Activated CD8-positive, alpha-beta memory T cell treated with anti-CD3 and anti-CD28 coated beads, Interleukin-2, amount 10 ng/mL, durations not matched to agents 7 days and 5 days (primary cell): ENCODE data around the gene JAKMIP1. TPM values are rescaled to one million over a fixed set of nuclear protein-coding genes. Genes with fewer than 3 reads are reported as not detected.

Source experiments
- ATAC-seq: fragments of 150-1000 bp; cut with Tn5 transposase; one replicate; pipeline ENCODE4 v1.10.0; 2021; ENCODE audit warnings: moderate library complexity
- CTCF ChIA-PET: fragments of 350-600 bp; sonication (Branson Sonifier 250); formaldehyde crosslinking; loops from one replicate; lab custom pipeline; 2021; ENCODE audit warnings: antibody characterized with exemption; lab: Charles Lee
- DNase-seq: peaks from one replicate; pipeline ENCODE4 v3.0.0-alpha.2; 2020
- H3K27ac Mint-ChIP-seq: one replicate; pipeline ENCODE4 v1.8.0; 2021; ENCODE audit warnings: mild to moderate bottlenecking, mixed read lengths
- H3K27me3 Mint-ChIP-seq: one replicate; pipeline ENCODE4 v1.8.0; 2021; ENCODE audit warnings: mixed read lengths
- H3K36me3 Mint-ChIP-seq: one replicate; pipeline ENCODE4 v1.8.0; 2021; ENCODE audit warnings: mild to moderate bottlenecking, mixed read lengths
- H3K4me1 Mint-ChIP-seq: one replicate; pipeline ENCODE4 v1.8.0; 2021; ENCODE audit warnings: mixed read lengths
- H3K4me3 Mint-ChIP-seq: one replicate; pipeline ENCODE4 v1.8.0; 2021; ENCODE audit warnings: mild to moderate bottlenecking, moderate library complexity, mixed read lengths
- H3K9me3 Mint-ChIP-seq: one replicate; pipeline ENCODE4 v1.8.0; 2022; ENCODE audit warnings: low read depth, mixed read lengths
- total RNA-seq, 2 experiments: library from RNA; stranded (reverse); gene quantifications; one replicate each; pipeline ENCODE4 v1.2.3, GENCODE V29; 2021

Gene JAKMIP1
- total RNA-seq, 2 experiments from 2014 or later = 41.7 to 57.8 TPM

DNA sequence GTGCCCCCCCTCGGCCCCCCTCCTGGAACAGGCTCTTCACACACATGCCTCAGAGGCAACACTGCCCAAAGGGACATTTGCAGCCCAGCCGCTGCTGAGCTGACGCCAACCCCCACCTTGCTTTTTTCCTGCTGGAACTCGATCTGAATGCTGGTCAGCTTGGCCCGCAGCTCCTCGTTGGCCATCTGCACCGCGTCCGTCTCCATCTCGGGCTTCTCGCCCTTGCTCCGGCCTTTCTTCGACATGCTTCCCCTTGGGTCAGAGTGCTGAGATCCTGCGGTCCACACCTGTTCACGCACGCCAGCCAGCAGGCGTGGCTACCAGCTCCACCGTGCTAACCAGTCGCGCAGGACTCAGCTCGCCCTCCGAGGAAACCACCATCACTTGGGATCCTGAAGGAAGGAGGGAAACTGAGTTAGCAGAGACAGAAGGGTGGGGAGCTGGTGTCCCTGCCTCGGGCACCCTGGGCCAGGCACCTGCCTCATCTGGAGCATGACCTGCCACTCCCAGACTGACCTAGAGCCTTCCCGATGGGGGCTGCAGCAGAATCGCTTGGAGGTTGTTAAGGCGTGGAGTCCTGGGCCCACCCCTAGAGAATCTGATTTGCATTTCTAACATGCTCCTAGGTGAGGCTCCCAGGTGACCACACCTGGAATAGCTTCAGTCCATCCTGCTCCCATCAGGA lies 87.6 kb downstream of the JAKMIP1 start:
- Mint-ChIP-seq H3K27ac (no peak overlapping the region), H3K27me3 (no peaks in the 10 kb centered on the region), H3K4me1 (peaks cover 29% of the 10 kb centered on the region), H3K36me3 (peaks cover 24% of the 10 kb centered on the region), H3K9me3 (no peaks in the 10 kb centered on the region), H3K4me3 (no peak overlapping the region)
- CTCF ChIA-PET = no interaction called here
- no peak for DNase-seq
- no peak for ATAC-seq

DNA sequence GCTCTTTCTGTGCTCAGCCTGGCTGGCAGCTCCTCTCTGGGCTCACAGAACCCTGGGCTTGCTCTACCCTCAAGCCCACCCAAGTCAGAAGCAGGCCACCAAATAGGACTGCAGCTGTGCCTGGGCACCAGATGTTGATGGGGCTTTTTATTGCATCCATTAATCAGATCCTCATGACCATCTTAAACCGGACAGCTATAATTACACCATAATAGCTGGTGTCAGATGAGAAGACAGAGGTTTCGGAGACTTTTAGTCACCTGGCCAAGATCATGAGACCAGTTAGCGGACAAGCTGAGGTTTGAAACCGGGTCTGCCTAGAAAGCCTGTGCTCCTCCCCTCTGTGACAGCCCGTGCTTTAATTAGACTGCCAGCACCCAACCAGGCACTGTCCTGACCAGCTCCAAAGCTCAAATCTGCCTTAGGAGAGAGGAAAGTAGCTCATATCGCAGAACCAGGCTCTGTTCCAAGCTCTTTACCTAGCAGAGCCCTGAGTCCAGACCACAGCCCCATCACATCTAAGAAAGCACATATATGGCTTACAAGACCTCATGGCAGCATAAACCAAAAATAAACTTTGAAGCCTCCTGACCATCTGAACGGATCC lies 88.9 kb downstream of the JAKMIP1 start:
- Mint-ChIP-seq H3K27me3 (no peaks in the 10 kb centered on the region), H3K27ac (no peak overlapping the region), H3K9me3 (no peaks in the 10 kb centered on the region), H3K4me3 (no peak overlapping the region), H3K4me1 (peaks cover 28% of the 10 kb centered on the region), H3K36me3 (peaks cover 35% of the 10 kb centered on the region)
- ATAC-seq (no peak), DNase-seq (no peak)
- CTCF ChIA-PET = interaction anchor here (1.7 kb wide), 1 partner anchor 139 kb away, joined by 5 read pairs; no protein-coding TSS in a partner anchor

DNA sequence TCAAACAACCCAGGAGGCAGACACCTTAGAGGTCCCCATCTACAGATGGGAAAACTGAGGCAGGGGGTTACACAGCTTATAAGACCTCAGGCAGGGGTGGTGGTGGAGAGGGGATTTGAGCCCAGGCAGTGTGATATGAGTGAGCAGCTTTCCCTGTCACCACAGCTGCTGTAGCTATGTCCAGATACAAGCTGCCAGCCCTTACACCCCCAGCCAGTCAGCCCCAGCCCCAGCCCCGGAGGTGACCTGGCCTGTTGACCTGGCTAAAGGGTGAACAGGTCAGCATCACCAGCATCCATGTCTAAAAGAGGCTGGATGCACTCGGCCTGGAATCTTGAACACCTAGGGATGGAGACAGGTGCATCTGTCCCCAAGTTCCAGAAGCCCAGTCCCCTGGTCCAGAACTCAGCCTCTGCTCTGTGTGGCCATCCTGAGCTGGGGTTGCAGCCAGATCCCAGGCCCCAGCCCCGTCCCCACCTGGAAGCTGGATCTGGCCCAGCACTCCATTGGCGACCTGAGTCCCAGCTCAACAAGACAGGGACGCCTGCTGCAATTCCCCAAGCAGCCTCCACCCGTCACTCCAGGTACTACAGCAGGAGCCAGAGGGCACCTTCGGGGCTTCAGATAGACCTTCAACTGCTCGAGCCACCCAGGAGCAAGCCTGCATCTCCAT lies 89.5 kb downstream of the JAKMIP1 start:
- CTCF ChIA-PET = interaction anchor here (1.7 kb wide), 1 partner anchor 139 kb away, joined by 5 read pairs; no protein-coding TSS in a partner anchor
- ATAC-seq (no peak), DNase-seq (no peak)
- H3K9me3 Mint-ChIP-seq = no peaks in the 10 kb centered on the region
- H3K36me3 Mint-ChIP-seq = peaks cover 39% of the 10 kb centered on the region
- peaks cover 25% of the 10 kb centered on the region for H3K4me1 Mint-ChIP-seq
- H3K4me3 Mint-ChIP-seq = no peak overlapping the region
- H3K27ac Mint-ChIP-seq = no peak overlapping the region
- H3K27me3 Mint-ChIP-seq = no peaks in the 10 kb centered on the region

DNA sequence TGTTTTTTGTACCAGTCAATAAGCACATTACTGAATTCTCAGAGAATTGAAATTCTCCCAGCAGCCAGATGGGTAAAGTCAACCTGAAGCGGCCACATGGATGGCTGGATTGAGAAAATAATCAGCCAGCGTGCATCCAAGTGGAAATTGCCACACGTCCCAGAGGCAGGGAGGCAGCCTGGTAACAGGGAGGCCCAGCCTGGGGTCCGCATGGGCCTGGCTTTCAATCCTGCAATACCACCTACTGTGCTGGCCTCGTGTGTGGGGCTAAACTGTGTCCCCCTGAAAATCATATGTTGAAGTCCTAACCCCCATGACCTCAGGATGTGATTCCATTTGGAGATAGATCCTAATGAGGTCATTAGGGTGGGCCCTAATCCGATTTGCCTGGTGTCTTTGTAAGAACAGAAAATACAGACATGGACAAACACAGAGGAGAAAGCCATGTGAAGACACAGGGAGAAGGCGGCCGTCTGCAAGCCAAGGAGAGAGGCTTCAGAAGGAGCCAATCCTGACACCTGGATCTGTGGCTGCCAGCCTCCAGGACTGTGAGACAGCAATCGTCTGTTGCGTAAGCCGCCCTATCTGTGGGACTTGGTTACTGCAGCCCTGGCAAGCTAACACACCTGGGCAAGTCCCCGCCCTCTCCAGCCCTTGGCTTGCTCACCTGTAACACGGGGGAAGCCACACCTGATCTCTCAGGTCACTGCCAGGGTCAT lies 90.3 kb downstream of the JAKMIP1 start:
- no peak overlapping the region for H3K4me3 Mint-ChIP-seq
- CTCF ChIA-PET = no interaction called here
- no peak for ATAC-seq
- no peak overlapping the region for H3K27ac Mint-ChIP-seq
- no peaks in the 10 kb centered on the region for H3K27me3 Mint-ChIP-seq
- H3K36me3 Mint-ChIP-seq = peaks cover 42% of the 10 kb centered on the region
- H3K9me3 Mint-ChIP-seq = no peaks in the 10 kb centered on the region
- H3K4me1 Mint-ChIP-seq = peaks cover 20% of the 10 kb centered on the region
- no peak for DNase-seq

DNA sequence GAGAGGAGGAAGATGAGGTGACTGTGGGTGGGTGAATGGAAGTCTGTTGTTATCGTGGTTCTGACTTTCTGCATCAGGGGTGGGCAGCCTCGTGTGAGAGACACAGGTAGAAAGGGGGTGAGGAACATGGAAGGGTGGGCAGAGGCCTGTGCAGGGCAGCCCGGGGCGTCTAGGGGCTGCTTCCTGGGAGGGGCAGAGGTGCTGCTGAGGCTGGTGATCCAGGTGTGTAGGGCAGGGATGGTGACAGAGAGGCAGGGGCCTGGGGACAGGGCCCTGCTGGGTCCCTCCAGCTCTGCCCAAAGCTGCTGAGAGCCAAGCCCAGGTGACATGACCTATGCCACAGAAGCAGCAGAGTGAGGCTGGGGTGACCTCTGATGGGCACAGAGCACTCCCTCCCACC lies 92.5 kb downstream of the JAKMIP1 start:
- H3K4me1 Mint-ChIP-seq = no peaks in the 10 kb centered on the region
- no peak for ATAC-seq
- H3K9me3 Mint-ChIP-seq = no peaks in the 10 kb centered on the region
- H3K27ac Mint-ChIP-seq = no peak overlapping the region
- H3K36me3 Mint-ChIP-seq = peaks cover 50% of the 10 kb centered on the region
- H3K4me3 Mint-ChIP-seq = no peak overlapping the region
- no peak for DNase-seq
- CTCF ChIA-PET = interaction anchor here (1.2 kb wide), 1 partner anchor 143 kb away, joined by 4 read pairs; no protein-coding TSS in a partner anchor
- no peaks in the 10 kb centered on the region for H3K27me3 Mint-ChIP-seq

DNA sequence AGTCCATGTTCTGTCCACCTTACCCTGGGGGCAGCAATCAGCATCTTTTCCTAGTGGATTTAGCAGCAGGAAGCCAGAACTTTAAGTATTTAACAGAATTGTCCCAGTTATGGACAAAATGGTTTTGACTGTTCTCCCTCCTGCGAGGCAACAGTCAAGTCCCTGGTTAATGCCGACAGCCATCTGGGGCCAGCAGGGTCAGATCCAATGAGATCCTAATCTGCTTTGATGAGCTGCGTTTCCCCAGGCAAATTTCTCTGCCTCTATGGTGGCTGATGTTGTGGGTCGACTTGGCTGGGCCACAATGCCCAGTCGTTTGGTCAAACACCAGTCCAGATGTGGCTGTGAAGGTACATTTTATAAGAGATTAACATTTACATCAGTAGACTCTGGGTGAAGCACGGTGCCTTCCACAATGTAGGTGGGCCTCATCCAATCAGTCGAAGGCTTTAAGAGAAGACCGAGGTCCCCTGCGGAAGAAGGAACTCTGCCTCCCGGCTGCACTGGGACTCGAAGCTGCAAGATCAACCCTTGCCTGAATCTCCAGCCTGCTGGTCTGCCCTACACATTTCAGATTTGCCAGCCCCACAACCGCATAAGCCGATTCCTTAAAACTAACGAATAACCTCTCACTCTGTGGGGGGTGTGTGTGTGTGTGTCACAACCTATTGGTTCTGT lies 93.1 kb downstream of the JAKMIP1 start:
- Mint-ChIP-seq H3K36me3 (peaks cover 48% of the 10 kb centered on the region), H3K27me3 (no peaks in the 10 kb centered on the region), H3K4me3 (no peak overlapping the region), H3K4me1 (no peaks in the 10 kb centered on the region), H3K9me3 (no peaks in the 10 kb centered on the region), H3K27ac (no peak overlapping the region)
- DNase-seq = no peak
- CTCF ChIA-PET = interaction anchor here (1.2 kb wide), 1 partner anchor 143 kb away, joined by 4 read pairs; no protein-coding TSS in a partner anchor
- ATAC-seq = no peak

DNA sequence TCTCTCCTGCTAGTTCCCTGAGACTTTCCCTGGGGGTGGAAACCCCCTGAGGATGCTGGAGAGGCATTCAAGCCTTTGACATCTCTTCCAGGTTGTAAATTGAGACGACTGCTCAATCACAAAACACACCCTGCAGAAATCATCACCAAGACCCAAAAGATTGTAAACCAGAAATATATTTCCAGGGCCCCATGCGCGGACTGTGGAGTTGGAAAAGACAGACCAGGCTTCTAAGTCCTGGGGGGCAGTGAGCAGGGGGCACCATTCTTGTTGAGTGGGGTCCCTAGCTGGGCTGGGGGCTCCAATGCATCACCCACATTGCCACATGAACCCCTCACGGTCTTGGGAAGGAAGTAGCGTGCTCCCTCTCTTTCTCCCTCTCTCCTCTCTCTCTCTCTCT lies 94.2 kb downstream of the JAKMIP1 start:
- Mint-ChIP-seq H3K4me1 (no peaks in the 10 kb centered on the region), H3K9me3 (no peaks in the 10 kb centered on the region), H3K27ac (no peak overlapping the region), H3K4me3 (no peak overlapping the region), H3K36me3 (peaks cover 57% of the 10 kb centered on the region), H3K27me3 (no peaks in the 10 kb centered on the region)
- CTCF ChIA-PET = no interaction called here
- ATAC-seq = no peak
- no peak for DNase-seq

DNA sequence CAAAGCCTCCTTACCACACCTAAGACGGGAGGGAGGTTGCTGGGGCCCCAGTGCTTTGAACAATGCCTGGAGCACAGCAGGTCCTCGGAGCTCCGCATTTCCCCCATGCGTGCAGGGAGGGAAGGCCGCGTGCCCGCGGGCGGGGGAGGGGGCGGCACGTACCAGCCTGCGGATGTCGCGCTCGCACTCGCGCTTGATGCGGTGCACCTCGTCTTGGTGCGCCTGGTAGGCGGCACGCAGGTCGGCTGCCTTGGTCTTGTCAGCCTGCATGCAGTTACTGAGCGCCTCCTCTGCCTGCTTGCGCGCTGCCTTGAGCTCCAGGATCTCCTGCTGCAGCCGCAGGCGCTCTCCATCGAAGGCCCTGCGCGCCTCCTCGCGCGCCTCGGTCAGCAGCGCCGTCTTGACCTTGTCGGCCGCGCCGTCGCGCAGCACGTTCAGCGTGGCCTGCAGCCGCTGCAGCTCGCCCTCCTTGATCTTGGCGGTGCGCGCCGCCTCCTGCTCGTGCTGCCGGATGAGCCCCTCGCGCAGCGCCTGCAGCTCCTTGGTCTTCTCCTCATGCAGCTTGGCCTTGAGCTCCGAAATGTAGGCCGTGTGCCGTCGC lies 94.9 kb downstream of the JAKMIP1 start:
- Mint-ChIP-seq H3K9me3 (no peaks in the 10 kb centered on the region), H3K4me1 (no peaks in the 10 kb centered on the region), H3K4me3 (no peak overlapping the region), H3K27me3 (no peaks in the 10 kb centered on the region), H3K36me3 (peaks cover 61% of the 10 kb centered on the region), H3K27ac (no peak overlapping the region)
- ATAC-seq (no peak), DNase-seq (no peak)
- CTCF ChIA-PET = no interaction called here

DNA sequence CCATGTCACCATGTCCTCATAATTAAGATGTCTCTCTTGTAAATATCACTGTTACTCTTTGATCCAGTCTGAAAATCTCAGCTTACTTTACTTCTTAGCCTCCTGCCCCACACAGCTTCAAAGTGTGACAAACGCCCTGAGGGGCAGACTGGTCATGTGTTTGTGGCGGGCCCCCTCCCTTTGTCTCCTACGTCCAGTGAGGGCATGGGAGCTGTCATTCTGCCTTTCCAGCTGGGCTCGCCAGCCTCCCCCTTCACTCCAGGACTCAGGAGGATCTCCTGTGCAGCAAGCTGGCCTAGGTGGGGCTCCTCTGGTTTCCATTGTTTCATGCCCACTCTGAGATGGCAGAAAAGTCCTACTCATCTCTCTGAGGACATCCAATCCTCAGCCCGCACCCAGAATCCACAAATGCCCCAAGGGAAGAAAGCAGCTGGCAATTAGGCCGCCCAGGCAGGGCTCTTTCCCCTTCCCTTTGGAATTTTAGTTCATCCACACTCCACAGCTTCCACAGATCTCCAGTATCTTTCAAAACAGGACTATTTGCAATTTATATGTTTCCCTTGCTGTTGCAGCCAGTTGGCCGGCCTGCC lies 95.7 kb downstream of the JAKMIP1 start:
- ATAC-seq (no peak), DNase-seq (no peak)
- H3K4me1 Mint-ChIP-seq = no peaks in the 10 kb centered on the region
- H3K36me3 Mint-ChIP-seq = peaks cover 61% of the 10 kb centered on the region
- H3K9me3 Mint-ChIP-seq = no peaks in the 10 kb centered on the region
- H3K27me3 Mint-ChIP-seq = no peaks in the 10 kb centered on the region
- H3K4me3 Mint-ChIP-seq = no peak overlapping the region
- no peak overlapping the region for H3K27ac Mint-ChIP-seq
- CTCF ChIA-PET = no interaction called here

DNA sequence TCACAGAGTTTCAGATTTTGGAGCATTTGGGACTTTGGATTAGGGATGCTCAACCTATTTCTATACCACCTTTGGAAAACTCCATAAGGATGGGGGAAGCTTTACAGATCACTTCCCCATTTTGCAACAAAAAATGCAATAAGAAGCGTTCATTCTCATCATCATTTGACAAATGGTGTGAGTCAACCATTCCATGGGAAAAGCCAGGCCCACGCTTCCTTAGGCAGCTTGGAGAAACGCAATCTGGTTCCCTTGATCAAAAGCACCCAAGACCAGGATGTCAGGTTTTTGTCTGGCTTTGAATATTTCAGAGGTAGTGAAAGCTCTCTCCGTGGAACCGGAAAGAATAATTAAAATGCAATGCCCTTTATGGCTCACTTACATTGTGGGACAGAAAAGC lies 102.8 kb downstream of the JAKMIP1 start:
- Mint-ChIP-seq H3K27ac (no peak overlapping the region), H3K9me3 (no peaks in the 10 kb centered on the region), H3K4me1 (peaks cover 18% of the 10 kb centered on the region), H3K27me3 (no peaks in the 10 kb centered on the region), H3K36me3 (peaks cover 27% of the 10 kb centered on the region), H3K4me3 (no peak overlapping the region)
- ATAC-seq (no peak), DNase-seq (no peak)
- CTCF ChIA-PET = interaction anchor here (1.4 kb wide), 1 partner anchor 99 kb away, joined by 3 read pairs; no protein-coding TSS in a partner anchor

DNA sequence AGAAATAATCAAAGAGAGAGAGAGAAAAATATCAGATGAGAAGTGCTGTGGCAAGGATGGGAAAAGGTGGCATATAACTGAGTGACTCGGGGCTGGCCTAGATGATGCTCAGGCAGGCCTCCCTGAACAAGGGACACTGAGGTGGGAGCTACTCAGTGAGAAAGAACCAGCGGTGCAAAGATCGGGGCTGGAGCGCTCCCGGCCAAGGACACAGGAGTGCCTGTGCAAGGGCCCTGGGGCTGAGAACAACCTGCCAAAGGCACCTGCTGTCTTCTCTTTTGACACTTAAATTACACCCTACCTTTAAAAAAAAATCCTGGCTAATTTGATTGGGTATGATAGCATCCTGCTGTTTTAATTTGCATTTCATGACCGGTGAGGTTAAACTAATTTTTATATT lies 104.5 kb downstream of the JAKMIP1 start:
- Mint-ChIP-seq H3K27me3 (no peaks in the 10 kb centered on the region), H3K4me3 (no peak overlapping the region), H3K4me1 (peaks cover 31% of the 10 kb centered on the region), H3K9me3 (no peaks in the 10 kb centered on the region), H3K36me3 (peaks cover 14% of the 10 kb centered on the region), H3K27ac (no peak overlapping the region)
- CTCF ChIA-PET = interaction anchor here (1.6 kb wide), 1 partner anchor 236 kb away, joined by 3 read pairs; no protein-coding TSS in a partner anchor
- DNase-seq = no peak
- no peak for ATAC-seq

DNA sequence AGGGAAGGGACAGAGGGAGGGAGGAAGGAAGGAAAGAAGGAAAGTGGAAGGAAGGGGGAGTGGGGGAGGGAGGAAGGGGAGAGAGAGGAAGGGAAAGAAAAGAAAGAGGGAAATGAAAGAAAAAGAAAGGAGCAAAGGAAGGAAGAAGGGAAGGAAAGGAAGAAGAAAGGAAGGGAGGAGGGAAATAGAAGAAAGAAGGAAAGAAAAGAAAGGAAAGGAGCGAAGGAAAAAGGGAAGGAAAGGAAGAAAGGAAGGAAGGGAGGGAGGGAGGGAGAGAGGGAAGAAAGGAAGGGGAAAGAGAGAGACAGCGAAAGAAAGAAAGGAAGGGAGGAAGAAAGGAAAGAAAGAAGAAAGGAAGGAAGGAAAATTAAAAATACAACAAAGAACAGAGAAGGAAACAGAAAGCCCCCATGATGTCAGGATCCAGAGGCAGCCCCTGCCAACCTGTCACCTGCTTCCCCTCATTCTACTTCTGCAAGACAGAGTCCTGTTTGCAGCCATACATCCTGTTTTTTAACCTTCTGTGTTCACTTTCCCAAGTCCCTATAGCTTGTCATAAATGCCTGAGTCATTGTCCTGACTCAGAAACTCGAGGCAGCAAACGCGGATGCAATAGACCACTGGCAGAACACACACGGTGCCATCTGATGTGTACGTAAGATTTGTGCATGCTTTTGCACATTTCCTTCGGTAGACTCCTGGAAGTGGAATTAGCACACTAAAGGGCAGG lies 105.2 kb downstream of the JAKMIP1 start:
- CTCF ChIA-PET = interaction anchor here (1.6 kb wide), 1 partner anchor 236 kb away, joined by 3 read pairs; no protein-coding TSS in a partner anchor
- peaks cover 13% of the 10 kb centered on the region for H3K36me3 Mint-ChIP-seq
- peaks cover 37% of the 10 kb centered on the region for H3K4me1 Mint-ChIP-seq
- DNase-seq (no peak), ATAC-seq (no peak)
- no peak overlapping the region for H3K4me3 Mint-ChIP-seq
- peak overlapping the region; percentile 29 for H3K27ac Mint-ChIP-seq
- H3K27me3 Mint-ChIP-seq = no peaks in the 10 kb centered on the region
- no peaks in the 10 kb centered on the region for H3K9me3 Mint-ChIP-seq
